ENCODE results near the gene CCSER1.

DNA sequence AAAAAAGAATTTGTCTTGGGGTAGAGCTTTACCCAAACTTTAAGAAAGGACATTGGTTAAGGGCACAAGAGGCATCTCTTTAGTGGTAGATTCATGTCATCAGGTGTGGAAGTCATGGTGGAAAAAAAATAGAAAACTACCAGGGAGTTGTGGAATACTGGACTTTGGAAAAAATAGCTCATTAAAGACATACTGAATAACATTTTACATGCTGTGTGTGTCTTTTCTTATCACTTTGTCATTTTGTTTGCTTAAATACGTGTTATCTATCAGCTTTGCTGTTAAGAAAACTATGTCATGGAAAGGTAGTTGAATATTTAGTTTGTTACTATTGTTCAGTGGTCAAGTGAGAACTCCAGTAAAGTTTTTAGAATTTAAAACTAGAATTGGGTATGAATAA lies 147.0 kb downstream of the CCSER1 start:
- TF ChIP-seq, protein P1, sequence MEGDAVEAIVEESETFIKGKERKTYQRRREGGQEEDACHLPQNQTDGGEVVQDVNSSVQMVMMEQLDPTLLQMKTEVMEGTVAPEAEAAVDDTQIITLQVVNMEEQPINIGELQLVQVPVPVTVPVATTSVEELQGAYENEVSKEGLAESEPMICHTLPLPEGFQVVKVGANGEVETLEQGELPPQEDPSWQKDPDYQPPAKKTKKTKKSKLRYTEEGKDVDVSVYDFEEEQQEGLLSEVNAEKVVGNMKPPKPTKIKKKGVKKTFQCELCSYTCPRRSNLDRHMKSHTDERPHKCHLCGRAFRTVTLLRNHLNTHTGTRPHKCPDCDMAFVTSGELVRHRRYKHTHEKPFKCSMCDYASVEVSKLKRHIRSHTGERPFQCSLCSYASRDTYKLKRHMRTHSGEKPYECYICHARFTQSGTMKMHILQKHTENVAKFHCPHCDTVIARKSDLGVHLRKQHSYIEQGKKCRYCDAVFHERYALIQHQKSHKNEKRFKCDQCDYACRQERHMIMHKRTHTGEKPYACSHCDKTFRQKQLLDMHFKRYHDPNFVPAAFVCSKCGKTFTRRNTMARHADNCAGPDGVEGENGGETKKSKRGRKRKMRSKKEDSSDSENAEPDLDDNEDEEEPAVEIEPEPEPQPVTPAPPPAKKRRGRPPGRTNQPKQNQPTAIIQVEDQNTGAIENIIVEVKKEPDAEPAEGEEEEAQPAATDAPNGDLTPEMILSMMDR (IDR thresholded peaks at IDR 0.05), result no peak
- TF ChIP-seq EZH2 (IDR thresholded peaks at IDR 0.05; ENCODE audit: borderline replicate concordance, insufficient read depth, low read depth, low read length, poor library complexity, severe bottlenecking), result no peak

Data from B cell (primary cell).